GM13976 (cell line): ENCODE measurements around the gene TPK1.

Experiments
- DNase-seq: peaks from one replicate; pipeline ENCODE4 v3.0.0; 2012; ENCODE audit warnings: low spot score
- in situ Hi-C: fragments of 300-500 bp; cut with MboI; formaldehyde crosslinking; loops from one replicate; pipeline ENCODE4 v1.12.0; 2022; ENCODE audit warnings: low sequenced_read_pairs, mixed read lengths, inconsistent platforms; ENCODE audit not compliant: unreplicated experiment
- TF ChIP-seq, protein P1 (sequence below): IDR thresholded peaks from 2 replicates; pipeline ENCODE4 v1.5.1; 2012; ENCODE audit warnings: borderline replicate concordance, mild to moderate bottlenecking; ENCODE audit not compliant: insufficient read depth; ENCODE audit errors: extremely low read depth, missing control alignments, control extremely low read depth

Gene TPK1

GRCh38 chr7:144650439-144650838 is 185.4 kb downstream of the TPK1 start:
- in situ Hi-C loops, result no loop called here

DNA sequence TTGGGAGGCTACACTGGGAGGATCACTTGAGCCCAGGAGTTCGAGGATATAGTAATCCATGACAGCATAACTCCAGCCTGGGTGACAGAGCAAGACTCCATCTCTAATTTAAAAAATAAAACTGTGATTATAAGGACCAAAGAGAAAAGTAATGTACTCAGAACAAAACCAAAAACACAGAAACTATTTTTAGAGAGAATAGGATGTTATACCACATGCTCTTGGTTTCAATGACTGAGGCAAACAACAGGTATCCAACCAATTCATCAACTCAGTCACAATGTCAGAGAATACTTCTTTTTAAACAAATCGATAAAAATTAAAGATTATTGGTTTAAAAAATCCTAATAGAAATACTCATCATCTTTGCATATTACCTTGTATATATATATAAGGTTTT is 186.7 kb downstream of the TPK1 start:
- TF ChIP-seq, protein P1, sequence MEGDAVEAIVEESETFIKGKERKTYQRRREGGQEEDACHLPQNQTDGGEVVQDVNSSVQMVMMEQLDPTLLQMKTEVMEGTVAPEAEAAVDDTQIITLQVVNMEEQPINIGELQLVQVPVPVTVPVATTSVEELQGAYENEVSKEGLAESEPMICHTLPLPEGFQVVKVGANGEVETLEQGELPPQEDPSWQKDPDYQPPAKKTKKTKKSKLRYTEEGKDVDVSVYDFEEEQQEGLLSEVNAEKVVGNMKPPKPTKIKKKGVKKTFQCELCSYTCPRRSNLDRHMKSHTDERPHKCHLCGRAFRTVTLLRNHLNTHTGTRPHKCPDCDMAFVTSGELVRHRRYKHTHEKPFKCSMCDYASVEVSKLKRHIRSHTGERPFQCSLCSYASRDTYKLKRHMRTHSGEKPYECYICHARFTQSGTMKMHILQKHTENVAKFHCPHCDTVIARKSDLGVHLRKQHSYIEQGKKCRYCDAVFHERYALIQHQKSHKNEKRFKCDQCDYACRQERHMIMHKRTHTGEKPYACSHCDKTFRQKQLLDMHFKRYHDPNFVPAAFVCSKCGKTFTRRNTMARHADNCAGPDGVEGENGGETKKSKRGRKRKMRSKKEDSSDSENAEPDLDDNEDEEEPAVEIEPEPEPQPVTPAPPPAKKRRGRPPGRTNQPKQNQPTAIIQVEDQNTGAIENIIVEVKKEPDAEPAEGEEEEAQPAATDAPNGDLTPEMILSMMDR, result no peak
- in situ Hi-C loops, result no loop called here
- DNase-seq, result no peak

More at GRCh38 chr7:144650439-144650838, 185.4 kb downstream of the TPK1 start:
- DNase-seq, result no peak
- TF ChIP-seq, protein P1, result no peak

- no peak for DNase-seq
- in situ Hi-C loops, result no loop called here
- TF ChIP-seq, protein P1, result no peak
Observed at GRCh38 chr7:144641389-144642044, 194.3 kb downstream of the TPK1 start.

GRCh38 chr7:144632724-144633123 is 203.1 kb downstream of the TPK1 start:
- in situ Hi-C loops, result no loop called here
- DNase-seq, result no peak
- TF ChIP-seq, protein P1, result no peak

DNA sequence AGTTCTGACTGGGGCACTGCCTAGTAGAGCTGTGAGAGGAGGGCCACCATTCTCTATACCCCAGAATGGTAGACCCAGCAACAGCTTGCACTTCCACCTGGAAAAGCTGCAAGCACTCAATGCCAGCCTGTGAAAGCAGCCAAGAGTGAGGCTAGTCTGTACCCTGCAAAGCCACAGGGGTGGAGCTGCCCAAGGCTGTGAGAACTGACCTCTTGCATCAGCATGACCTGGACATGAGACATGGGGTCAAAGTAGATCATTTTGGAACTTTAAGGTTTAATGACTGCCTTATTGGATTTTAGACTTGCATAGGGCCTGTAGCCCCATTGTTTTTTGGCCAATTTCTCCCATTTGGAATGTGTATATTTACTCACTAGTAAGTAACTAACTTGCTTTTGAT is 206.3 kb downstream of the TPK1 start:
- no peak for DNase-seq
- in situ Hi-C loops, result no loop called here
- TF ChIP-seq, protein P1, result no peak

- in situ Hi-C loops, result no loop called here
- TF ChIP-seq, protein P1, result no peak
- no peak for DNase-seq
Observed at GRCh38 chr7:144629011-144629410, 206.8 kb downstream of the TPK1 start.
